ENCODE results near the gene DUSP11. TPM values are rescaled to one million over a fixed set of nuclear protein-coding genes. Genes with fewer than 3 reads are reported as not detected.
"Not testable (repeated sequence)": the region's sequence is repeated elsewhere in the genome, so short reads cannot be mapped to it uniquely, and the experiment has no call there.

DUSP11 gene
- total RNA-seq, 1 donor from 2014 or later = 25.5 TPM

- no peak for TF ChIP-seq CTCF (IDR thresholded peaks at IDR 0.05; ENCODE audit: unreplicated experiment)
- peaks cover 44% of the 10 kb centered on the region for H3K27me3 Mint-ChIP-seq (ENCODE audit: low read depth)
Measured at GRCh38 chr2:73718421-73718820, 61.5 kb downstream of the DUSP11 start.

GRCh38 chr2:73717695-73718094 lies 62.2 kb downstream of the DUSP11 start:
- H3K27ac Mint-ChIP-seq; H3K4me3 Mint-ChIP-seq; H3K4me1 Mint-ChIP-seq; DNase-seq (ENCODE audit: low spot score in 2 of 2, unreplicated experiment in 2 of 2); H3K36me3 Mint-ChIP-seq: not testable (repeated sequence)
- peaks cover 45% of the 10 kb centered on the region for H3K27me3 Mint-ChIP-seq (ENCODE audit: low read depth)
- peaks cover 22% of the 10 kb centered on the region for H3K9me3 Mint-ChIP-seq

More at GRCh38 chr2:73718421-73718820, 61.5 kb downstream of the DUSP11 start:
- DNase-seq (ENCODE audit: low spot score in 2 of 2, unreplicated experiment in 2 of 2) = no peak
- no peak overlapping the region for H3K27ac Mint-ChIP-seq
- no peak overlapping the region for H3K4me3 Mint-ChIP-seq
- H3K36me3 Mint-ChIP-seq = peaks cover 5% of the 10 kb centered on the region
- peaks cover 28% of the 10 kb centered on the region for H3K9me3 Mint-ChIP-seq
- peaks cover 2% of the 10 kb centered on the region for H3K4me1 Mint-ChIP-seq

GRCh38 chr2:73717251-73717606 lies 62.7 kb downstream of the DUSP11 start:
- Mint-ChIP-seq H3K27me3 (ENCODE audit: low read depth) (peaks cover 49% of the 10 kb centered on the region), H3K9me3 (peaks cover 19% of the 10 kb centered on the region)

GRCh38 chr2:73716543-73717250 lies 63.2 kb downstream of the DUSP11 start:
- H3K4me1 Mint-ChIP-seq = peaks cover 2% of the 10 kb centered on the region
- no peak for TF ChIP-seq CTCF (IDR thresholded peaks at IDR 0.05; ENCODE audit: unreplicated experiment)
- peaks cover 19% of the 10 kb centered on the region for H3K9me3 Mint-ChIP-seq
- H3K27me3 Mint-ChIP-seq (ENCODE audit: low read depth) = peaks cover 55% of the 10 kb centered on the region
- H3K27ac Mint-ChIP-seq = no peak overlapping the region
- no peak overlapping the region for H3K4me3 Mint-ChIP-seq
- no peak for DNase-seq (ENCODE audit: low spot score in 2 of 2, unreplicated experiment in 2 of 2)
- peaks cover 4% of the 10 kb centered on the region for H3K36me3 Mint-ChIP-seq

More at GRCh38 chr2:73717251-73717606, 62.7 kb downstream of the DUSP11 start:
- no peak for TF ChIP-seq CTCF (IDR thresholded peaks at IDR 0.05; ENCODE audit: unreplicated experiment)
- Mint-ChIP-seq H3K36me3 (peaks cover 4% of the 10 kb centered on the region), H3K4me3 (no peak overlapping the region), H3K4me1 (peaks cover 2% of the 10 kb centered on the region), H3K27ac (no peak overlapping the region)
- DNase-seq (ENCODE audit: low spot score in 2 of 2, unreplicated experiment in 2 of 2) = no peak

- Mint-ChIP-seq H3K4me1 (peaks cover 2% of the 10 kb centered on the region), H3K27me3 (ENCODE audit: low read depth) (peaks cover 67% of the 10 kb centered on the region), H3K9me3 (peaks cover 19% of the 10 kb centered on the region), H3K27ac (no peak overlapping the region), H3K36me3 (no peaks in the 10 kb centered on the region), H3K4me3 (no peak overlapping the region)
- no peak for DNase-seq (ENCODE audit: low spot score in 2 of 2, unreplicated experiment in 2 of 2)
- TF ChIP-seq CTCF (IDR thresholded peaks at IDR 0.05; ENCODE audit: unreplicated experiment) = no peak
Measured at GRCh38 chr2:73714091-73714490, 65.8 kb downstream of the DUSP11 start.

Other genes with a start within 250 kb of the DUSP11 start
- not detected in 3 replicates for gene NAT8, start 137.7 kb downstream of the DUSP11 start, total RNA-seq
- gene TPRKB, start 42.8 kb downstream of the DUSP11 start, total RNA-seq = 30.1 to 35.5 TPM (median 35.0 TPM) in 3 replicates
- gene C2orf78, start 4.1 kb upstream of the DUSP11 start, total RNA-seq = not detected in 3 replicates
- gene STAMBP, start 48.9 kb upstream of the DUSP11 start, total RNA-seq = 33.2 to 36.6 TPM (median 34.5 TPM) in 3 replicates
- 9.3 to 10.0 TPM (median 9.4 TPM) in 3 replicates for gene ACTG2, start 112.9 kb upstream of the DUSP11 start, total RNA-seq
- gene DGUOK, start 146.8 kb upstream of the DUSP11 start, total RNA-seq = 66.0 to 69.5 TPM (median 66.8 TPM) in 3 replicates
- 39.6 to 42.6 TPM (median 41.2 TPM) in 3 replicates for gene TET3, start 204.8 kb upstream of the DUSP11 start, total RNA-seq